ENCODE measurements around the gene TLE6. TPM values are rescaled to one million over a fixed set of nuclear protein-coding genes. Genes with fewer than 3 reads are reported as not detected.
"Not testable (repeated sequence)": the region's sequence is repeated elsewhere in the genome, so short reads cannot be mapped to it uniquely, and the experiment has no call there.

The TLE6 gene
- polyA plus RNA-seq, 12 donors: 0.21 to 0.92 (median 0.63) TPM; not detected in 2

DNA sequence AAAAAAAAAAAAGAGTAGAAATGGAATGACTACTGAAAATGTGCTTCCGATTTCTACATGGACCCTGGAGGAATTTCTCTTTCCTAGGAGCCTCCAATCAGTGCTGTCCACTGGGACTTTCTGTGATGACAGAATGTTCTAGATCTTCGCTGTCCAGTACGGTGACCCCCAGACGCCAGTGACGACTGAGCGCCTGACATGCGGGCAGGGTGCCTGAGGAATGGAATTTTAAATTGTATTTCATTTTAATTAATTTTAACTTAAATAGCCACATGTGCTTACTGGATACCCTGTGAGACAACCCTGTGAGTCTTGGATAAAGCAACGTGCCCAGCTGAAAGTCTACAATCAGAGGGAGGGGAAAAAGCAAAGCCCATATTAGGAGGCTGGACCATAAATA, 4.1 kb upstream of the TLE6 start:
- DNase-seq: no peak

GRCh38 chr19:2974342-2975041, 2.9 kb upstream of the TLE6 start:
- no peak for DNase-seq

- no peak for DNase-seq
Measured at GRCh38 chr19:2976609-2977000, 759 bp upstream of the TLE6 start.

- no peak for DNase-seq
Measured at GRCh38 chr19:2977746-2978138, 378 bp downstream of the TLE6 start.

GRCh38 chr19:2978166-2978767, 903 bp downstream of the TLE6 start:
- no peak for DNase-seq

GRCh38 chr19:2978772-2979171, 1.4 kb downstream of the TLE6 start:
- DNase-seq: no peak

DNA sequence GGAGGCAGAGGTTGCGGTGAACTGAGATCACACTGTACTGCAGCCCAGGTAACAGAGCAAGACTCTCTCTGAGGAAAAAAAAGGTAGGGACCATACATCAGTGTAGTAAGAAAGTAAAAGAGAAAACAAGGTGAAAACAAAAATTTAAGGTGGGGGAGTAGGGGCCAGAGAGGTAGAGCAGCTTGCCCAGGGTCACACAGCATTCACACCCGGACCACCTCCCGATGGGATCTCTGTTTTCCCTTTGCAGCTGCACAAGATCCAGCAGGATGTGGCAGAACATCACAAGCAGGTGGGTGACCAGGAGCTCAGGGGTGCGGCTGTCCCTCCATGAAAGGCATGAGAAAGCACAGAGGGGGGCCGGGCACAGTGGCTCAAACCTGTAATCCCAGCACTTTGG, 4.5 kb downstream of the TLE6 start:
- no peak for DNase-seq

GRCh38 chr19:2982561-2982960, 5.2 kb downstream of the TLE6 start:
- no peak for DNase-seq

DNA sequence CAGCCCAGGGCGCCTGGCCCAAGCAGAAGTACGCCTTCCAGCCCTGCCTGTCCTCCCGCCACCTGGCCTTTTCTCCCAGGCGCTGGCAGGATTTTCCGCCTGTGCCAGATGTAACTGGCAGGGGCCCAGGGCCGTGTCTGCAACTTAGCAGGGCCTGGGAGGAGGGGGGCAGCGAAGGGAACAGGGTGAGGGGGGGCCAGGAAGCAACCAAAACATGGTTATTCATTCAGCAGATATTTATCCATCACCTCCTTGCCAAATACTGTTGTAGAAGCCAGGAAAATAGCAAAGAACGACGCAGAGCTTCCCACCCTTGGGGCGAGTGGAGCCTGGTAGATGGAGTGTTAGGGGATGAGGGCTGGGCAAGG, 5.6 kb downstream of the TLE6 start:
- peak; percentile 90 for DNase-seq

DNA sequence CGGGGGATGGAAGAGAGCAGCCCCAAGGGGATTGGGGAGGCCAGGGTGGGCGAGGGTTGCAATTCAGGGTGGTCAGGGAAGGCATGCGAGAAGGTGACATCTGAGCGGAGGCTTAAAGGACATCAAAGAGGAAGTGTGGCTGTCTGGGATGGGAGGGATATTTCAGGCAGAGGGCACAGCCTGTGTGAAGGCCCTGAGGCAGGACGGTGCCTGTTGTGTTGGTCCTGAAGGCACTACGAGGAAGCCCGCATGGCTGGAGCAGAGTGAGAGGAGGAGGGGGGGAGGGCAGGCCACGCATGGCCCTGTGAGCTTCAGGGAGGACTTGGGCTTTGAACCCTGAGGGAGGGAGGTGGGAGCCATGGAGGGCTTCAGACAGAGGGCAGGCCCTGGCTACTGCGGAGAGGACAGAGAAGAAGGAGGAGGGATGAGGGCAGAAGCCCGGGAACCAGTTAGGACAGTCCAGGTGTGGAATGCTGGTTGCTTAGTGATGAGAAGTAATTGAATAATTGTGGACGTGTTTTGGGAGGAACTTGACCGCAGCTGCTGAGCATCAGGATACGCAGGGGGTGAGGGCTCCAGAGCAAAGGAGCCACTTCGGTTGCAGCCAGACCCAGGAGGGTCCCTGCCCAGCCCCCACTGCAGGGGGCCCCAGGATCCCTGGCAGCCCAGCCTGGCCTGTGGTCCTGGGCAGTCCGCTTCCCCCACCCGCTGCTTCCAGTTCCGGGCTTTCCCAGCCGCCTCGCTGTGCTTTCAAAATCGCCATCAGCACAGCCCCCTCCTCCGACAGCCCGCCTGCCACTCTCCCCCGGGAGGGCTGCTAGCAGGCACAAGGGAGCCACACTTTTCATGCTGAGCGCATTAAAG, 6.2 kb downstream of the TLE6 start:
- peak; percentile 69 for DNase-seq

DNA sequence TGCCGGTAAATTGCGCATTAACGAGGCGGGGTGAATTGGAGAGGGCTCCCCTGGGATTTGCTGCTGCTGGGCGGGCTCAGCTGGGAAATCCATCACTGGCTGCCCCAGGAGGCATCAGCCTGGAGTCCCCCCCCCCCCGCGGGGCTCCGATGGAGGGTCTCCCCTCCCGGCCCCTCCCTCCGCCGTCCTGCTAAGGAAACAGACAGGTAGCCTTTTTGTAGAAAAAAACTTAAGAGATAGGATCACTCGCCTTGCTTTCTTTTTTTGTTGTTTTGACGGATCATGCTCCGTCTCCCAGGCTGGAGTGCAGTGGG, 6.8 kb downstream of the TLE6 start:
- no peak for DNase-seq

- no peak for DNase-seq
Measured at GRCh38 chr19:2986951-2987524, 9.7 kb downstream of the TLE6 start.

DNA sequence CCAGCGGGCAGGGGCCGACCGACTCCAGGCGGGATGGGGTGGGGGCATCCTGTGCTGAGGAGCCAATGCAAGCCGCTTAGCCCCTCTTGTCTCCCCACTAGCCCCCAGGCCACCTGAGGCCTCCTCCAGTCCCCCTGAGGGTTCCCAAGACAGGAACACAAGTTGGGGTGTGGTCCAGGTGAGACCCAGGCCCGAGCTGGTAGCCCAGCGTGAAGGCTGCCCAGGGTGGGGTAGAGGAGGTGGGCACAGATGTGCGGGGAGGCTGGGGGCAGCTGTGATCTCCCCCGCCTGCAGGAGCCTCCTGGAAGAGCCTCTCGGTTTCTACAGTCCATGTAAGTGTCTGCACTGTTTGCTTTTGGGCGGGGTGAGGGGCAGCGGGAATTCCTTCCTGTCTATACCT, 10.4 kb downstream of the TLE6 start:
- DNase-seq: no peak

DNA sequence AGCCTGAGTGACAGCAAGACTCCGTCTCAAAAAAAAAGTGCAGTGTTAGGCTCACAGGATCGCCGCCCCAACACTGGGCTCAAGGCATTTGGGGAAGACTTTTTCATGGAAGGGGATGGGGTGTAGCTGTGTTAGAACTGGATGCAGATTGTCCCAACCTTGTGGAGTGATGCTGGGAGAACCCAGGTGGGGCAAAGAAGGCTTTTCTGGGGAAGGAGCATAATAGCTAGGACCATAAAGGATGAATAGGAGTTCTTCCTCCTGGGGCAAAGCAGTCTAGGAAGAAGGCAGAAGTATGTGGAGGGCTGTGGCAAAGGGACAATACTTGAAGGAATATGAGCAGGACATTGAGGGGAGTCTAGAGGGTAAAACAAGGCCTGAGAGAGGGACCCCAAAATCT, 11.2 kb downstream of the TLE6 start:
- DNase-seq: no peak

DNA sequence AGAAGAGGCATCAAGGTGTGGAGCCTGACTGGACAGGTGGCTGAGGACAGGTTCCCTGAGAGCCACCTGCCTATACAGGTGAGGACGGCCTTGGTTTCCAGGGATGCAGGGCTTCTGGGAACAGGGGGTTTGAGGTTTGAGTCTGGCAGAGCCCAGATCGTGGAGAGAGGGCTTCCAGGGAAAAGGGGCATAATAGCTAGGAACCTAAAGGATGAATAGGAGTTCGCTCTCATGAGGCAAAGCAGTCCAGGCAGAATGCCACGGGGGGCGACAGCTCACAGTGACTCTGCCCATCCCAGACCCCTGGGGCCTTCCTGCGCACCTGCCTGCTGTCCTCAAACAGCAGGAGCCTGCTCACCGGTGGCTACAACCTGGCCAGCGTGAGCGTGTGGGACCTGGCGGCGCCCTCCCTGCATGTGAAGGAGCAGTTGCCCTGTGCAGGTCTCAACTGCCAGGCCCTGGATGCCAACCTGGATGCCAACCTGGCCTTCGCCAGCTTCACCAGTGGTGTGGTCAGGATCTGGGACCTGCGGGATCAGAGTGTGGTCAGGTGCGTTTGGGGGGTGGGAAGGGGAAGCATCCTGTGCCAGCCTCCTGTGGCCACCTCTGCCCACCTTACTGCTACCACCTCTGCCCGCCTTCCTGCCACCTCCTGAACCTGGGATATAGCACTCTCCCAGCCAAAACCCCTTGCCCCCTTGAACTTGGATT, 12.0 kb downstream of the TLE6 start:
- DNase-seq: no peak

DNA sequence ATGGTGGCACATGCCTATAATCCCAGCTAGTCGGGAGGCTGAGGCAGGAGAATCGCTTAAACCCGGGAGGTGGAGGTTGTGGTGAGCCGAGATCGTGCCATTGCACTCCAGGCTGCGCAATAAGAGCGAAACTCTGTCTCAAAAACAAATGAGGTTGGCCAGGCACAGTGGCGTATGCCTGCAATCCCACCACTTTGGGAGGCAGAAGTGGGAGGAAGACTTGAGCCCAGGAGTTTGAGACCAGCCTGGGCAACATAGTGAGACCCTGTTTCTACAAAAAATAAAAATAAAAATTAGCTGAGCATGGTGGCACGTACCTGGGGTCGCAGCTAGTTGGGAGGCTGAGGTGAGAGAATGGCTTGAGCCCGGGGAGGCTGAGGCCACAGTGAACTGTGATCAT, 15.0 kb downstream of the TLE6 start:
- not testable (repeated sequence) for DNase-seq

DNA sequence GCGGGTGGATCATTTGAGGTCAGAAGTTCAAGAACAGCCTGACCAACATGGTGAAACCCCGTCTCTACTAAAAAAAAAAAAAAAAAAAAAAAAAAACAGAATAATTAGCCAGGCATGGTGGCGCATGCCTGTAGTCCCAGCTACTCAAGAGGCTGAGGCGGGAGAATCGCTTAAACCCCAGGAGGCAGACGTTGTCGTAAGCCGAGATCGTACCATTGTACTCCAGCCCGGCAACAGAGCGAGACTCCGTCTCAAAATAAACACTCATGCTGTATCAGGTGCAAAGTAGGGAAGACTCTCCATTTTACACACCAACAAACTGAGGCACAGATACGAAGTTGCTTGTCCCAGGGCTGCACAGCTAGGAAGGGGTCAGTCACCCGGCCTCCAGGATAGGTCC, 15.6 kb downstream of the TLE6 start:
- no peak for DNase-seq

DNA sequence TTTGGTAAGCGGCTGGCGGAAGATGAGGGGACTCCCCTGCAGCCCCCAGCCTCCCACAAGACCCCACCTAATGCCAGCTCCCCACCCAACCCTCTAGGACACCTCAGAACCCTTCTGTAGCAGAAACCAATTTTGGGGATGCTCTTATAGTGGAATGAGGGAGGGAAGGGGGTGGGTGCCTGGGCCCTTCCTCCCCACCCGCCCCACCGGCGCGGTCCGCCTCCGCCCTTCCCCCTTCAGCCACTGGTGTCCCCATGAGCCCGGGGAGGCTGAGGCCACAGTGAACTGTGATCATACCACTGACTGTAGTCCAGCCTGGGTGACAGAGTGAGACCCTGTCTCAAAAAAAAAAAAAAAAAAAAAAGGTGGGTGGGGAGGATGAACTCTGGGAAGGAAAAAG, 16.2 kb downstream of the TLE6 start:
- DNase-seq: no peak

DNA sequence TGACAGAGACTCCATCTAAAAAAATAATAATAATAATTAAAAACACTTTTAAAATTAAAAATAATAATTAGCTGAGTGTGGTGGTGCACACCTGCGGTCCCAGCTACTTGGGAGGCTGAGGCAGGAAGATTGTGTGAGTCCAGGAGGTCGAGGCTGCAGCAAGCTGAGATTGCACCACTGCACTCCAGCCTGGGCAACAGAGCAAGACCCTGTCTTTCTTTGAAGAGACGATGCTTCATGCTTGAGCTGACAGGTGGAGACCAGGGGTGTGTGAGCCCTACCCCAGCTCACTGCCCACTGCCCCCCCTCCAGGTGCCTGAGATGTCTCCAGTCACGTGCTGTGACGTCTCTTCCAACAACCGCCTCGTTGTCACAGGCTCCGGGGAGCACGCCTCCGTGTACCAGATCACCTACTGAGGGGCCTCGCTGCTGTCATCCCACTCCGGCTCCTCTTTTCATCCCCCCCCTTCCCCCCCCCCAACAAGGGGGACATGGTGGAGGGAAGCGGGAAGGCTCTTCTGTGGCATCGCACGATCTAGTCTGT, 17.3 kb downstream of the TLE6 start:
- no peak for DNase-seq

GRCh38 chr19:2997720-2998119, 20.4 kb downstream of the TLE6 start:
- no peak for DNase-seq

DNA sequence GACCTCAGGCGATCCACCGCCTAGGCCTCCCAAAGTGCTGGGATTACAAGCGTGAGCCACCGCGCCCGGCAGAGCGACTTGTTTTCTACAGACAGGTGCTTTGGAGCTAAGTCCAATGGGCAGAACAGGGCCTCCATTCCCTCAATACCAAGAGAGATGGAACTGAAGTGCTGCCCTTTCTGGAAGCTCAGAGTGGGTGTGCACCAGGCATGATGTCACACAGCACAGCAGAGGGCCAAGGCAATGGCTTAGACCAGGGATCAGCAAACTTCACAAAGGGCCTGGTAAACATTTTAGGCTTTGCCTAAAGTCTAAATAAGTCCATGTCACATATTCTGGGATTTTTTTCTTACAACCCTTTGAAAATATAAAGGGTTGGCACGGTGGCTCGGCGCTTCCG, 21.3 kb downstream of the TLE6 start:
- no peak for DNase-seq

DNA sequence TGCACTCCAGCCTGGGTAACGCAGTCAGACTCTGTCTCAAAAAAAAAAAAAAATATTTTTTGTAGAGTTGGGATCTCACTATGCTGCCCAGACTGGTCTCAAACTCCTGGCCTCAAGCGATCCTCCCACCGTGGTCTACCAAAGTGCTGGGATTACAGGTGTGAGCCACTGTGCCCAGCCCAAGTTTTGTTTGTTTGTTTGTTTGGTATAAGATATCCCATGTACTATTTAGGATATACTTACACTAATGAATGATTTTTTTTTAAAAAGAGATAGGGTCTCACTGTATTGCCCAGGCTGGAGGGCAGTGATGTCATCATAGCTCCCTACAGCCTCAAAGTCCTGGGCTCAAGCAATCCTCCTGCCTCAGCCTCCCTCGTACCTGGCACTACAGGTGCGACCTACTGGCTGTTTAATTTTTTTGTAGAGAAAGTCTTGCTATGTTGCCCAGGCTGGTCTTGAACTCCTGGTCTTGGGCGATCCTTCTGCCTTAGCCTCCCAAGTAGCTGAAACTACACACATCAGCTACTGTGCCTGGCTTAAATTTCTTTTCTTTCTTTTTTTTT, 24.0 kb downstream of the TLE6 start:
- DNase-seq: no peak
